ENCODE data around the gene CDK5. TPM values are rescaled to one million over a fixed set of nuclear protein-coding genes. Genes with fewer than 3 reads are reported as not detected.
A peak's percentile ranks its signal among the peaks of the same experiment; 100 is the strongest.

Gene CDK5
- total RNA-seq, 1 experiment from 2014 or later = 19.8 TPM

- Histone ChIP-seq H3K27me3 (ENCODE audit: insufficient read depth, low read length) (no peaks in the 10 kb centered on the region), H3K27ac (ENCODE audit: low read depth, low read length) (peak within 1 kb of the TSS; percentile 87), H3K4me2 (ENCODE audit: low read length) (peak within 1 kb of the TSS; percentile 95), H3K4me1 (ENCODE audit: control insufficient read depth in 1 of 2, insufficient read depth in 2 of 2, low read length in 2 of 2) (peaks cover 28 to 52% of the 10 kb centered on the region in 2 experiments), H2AFZ (ENCODE audit: low read depth, low read length, poor library complexity, severe bottlenecking) (no peak within 1 kb of the TSS), H3K9me3 (ENCODE audit: control insufficient read depth in 1 of 2, insufficient read depth in 1 of 2, low read depth in 1 of 2, low read length in 2 of 2) (no peaks in the 10 kb centered on the region), H3K9ac (ENCODE audit: low read length) (peak within 1 kb of the TSS; percentile 91), H4K20me1 (ENCODE audit: insufficient read depth) (no peaks in the 10 kb centered on the region), H3K9me2 (ENCODE audit: insufficient read depth) (no peaks in the 10 kb centered on the region), H3K36me3 (ENCODE audit: control insufficient read depth in 1 of 2, insufficient read depth in 2 of 2, low read length in 2 of 2) (peaks cover 0 to 6% of the 10 kb centered on the region in 2 experiments; a peak in 2 of 4 replicates), H3K79me2 (ENCODE audit: insufficient read depth, low read length) (peaks cover 45% of the 10 kb centered on the region), H3K4me3 (replicated peaks in 1 of 2; ENCODE audit: low read depth in 1 of 2, low read length in 2 of 2) (peak within 1 kb of the TSS; percentile 81 to 90)
- TF ChIP-seq ZBTB33 (IDR thresholded peaks at IDR 0.05; ENCODE audit: extremely low read depth, insufficient replicate concordance, low read length) = peak; percentile 28
- peak; percentile 38 for TF ChIP-seq POLR2A (IDR thresholded peaks at IDR 0.05; ENCODE audit: borderline replicate concordance, extremely low read depth, insufficient read depth, insufficient read length)
- no peak for TF ChIP-seq EZH2phosphoT487 (IDR thresholded peaks at IDR 0.05; ENCODE audit: borderline replicate concordance)
- peak in 2 of 3 experiments; percentile 54 to 59; a peak in 4 of 6 replicates for TF ChIP-seq CTCF (IDR thresholded peaks at IDR 0.05 in 2 of 3, conservative IDR thresholded peaks at IDR 0.05 in 1 of 3; ENCODE audit: borderline replicate concordance in 1 of 3, insufficient read depth in 1 of 3, low read depth in 2 of 3, low read length in 2 of 3)
- TF ChIP-seq POLR2AphosphoS5 (IDR thresholded peaks at IDR 0.05; ENCODE audit: low read depth, low read length) = peak; percentile 69
- no peak for TF ChIP-seq ATF3 (IDR thresholded peaks at IDR 0.05)
- no peak for TF ChIP-seq SRF (IDR thresholded peaks at IDR 0.05; ENCODE audit: low read depth)
- TF ChIP-seq ZFX (IDR thresholded peaks at IDR 0.05) = peak; percentile 47; the same call in 1 of the 2 replicates
- no peak for TF ChIP-seq CEBPB (IDR thresholded peaks at IDR 0.05; ENCODE audit: low read depth)
- POLR2A ChIA-PET = no interaction called here
- ATAC-seq = peak; percentile 5
- no peak for DNase-seq (ENCODE audit: low read depth, low spot score)
- RAD21 ChIA-PET (ENCODE audit: low non-redundant PET in 1 of 2, low total read pairs in 2 of 2, uncharacterized antibody in 2 of 2, unreplicated experiment in 2 of 2) = interaction anchor here (1.0 to 1.3 kb wide), 2 partner anchors 31 to 52 kb away, joined by 3 to 5 read pairs; partner anchors contain the start of gene ABCB8 (in 1 of the 2)
- CTCF ChIA-PET = no interaction called here
- BruUV-seq (replicated peaks) = no TSS peak
- intact Hi-C loops (cut with micrococcal nuclease) = no loop called here
These were observed 1.8 kb upstream of the CDK5 start, which contains the start of gene SLC4A2 for GRCh38 chr7:151059367-151060112. Gene SLC4A2 (plus strand): TSS chr7:151059589. CDS start chr7:151061988, 2,399 bp downstream.

All from HCT116 (cell line).